Measurements from ENCODE around the gene EXOC4. TPM values are rescaled to one million over a fixed set of nuclear protein-coding genes. Genes with fewer than 3 reads are reported as not detected.
A peak's percentile ranks its signal among the peaks of the same experiment; 100 is the strongest.

The EXOC4 gene
- total RNA-seq, 1 donor from 2014 or later = 96.9 TPM

DNA sequence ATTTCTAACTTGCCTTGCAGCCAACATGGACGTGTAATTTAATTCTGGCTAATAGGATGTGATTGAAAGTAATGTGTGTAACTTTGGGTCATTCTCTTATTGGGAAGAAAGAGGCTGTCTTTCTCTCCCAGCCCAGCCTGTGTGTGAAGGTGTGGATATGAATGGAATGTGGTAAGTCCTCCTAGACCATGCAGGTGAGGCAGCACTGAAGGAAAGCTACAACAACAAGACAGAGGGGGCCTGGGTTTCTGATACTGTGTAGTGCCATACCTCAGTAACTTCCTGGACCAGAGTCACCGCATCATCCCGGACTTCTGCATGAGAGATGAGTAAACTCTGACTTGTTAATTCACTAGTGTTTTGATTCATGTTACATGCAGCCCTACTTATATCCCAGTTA, 237.0 kb downstream of the EXOC4 start:
- no peak for DNase-seq (ENCODE audit: low read depth in 2 of 2)

- no peak for DNase-seq (ENCODE audit: low read depth in 2 of 2)
These were observed 238.4 kb downstream of the EXOC4 start for GRCh38 chr7:133491201-133491691.

GRCh38 chr7:133491846-133492652, 239.2 kb downstream of the EXOC4 start:
- peak in 1 of 2 donors; percentile 4 for DNase-seq (ENCODE audit: low read depth in 2 of 2)

GRCh38 chr7:133497061-133497460, 244.2 kb downstream of the EXOC4 start:
- no peak for DNase-seq (ENCODE audit: low read depth in 2 of 2)

DNA sequence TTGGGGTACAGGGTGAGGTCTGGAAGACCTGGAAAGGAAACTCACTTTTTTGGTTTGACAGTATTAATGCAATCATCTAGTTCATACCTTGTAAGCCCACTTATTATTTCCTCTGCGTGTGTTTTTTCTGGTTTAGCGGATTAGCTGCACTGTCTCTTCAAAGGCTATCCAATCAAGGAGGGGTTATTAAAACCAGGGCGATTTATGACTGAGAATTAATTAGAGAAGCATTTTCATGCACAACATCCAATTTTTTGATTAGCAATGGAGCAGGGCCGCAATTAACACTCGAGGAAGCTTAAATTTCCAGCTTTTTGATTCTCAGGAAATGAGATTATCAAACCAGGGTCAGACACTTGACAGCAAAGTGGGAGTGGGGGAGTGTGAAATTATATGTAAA, 248.9 kb downstream of the EXOC4 start:
- no peak for DNase-seq (ENCODE audit: low read depth in 2 of 2)

- no peak for DNase-seq (ENCODE audit: low read depth in 2 of 2)
These were observed 249.6 kb downstream of the EXOC4 start for GRCh38 chr7:133502498-133502897.

GRCh38 chr7:133502972-133503371, 250.1 kb downstream of the EXOC4 start:
- no peak for DNase-seq (ENCODE audit: low read depth in 2 of 2)

DNA sequence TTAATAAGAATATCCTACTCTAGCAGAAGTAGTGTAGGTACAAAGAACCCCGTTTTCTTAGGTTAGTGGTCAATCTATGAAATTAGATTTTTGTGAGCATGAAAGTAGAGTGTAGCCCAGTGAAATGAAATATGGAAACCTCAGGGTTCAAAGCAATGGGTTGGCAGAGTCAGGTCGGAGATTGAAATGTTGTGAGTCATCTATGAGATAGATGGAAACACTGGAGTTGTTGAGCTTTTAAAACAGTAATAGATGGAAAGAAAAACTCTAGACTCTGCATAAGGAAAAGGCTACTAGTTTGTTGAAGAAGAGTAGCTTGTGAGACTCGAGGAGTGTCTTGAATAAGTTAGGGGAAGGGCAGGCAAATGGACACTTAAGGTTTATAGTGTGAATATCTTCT, 251.9 kb downstream of the EXOC4 start:
- no peak for DNase-seq (ENCODE audit: low read depth in 2 of 2)

GRCh38 chr7:133509822-133510221, 256.9 kb downstream of the EXOC4 start:
- no peak for DNase-seq (ENCODE audit: low read depth in 2 of 2)

GRCh38 chr7:133510326-133511055, 257.6 kb downstream of the EXOC4 start:
- peak in 1 of 2 donors; percentile 55 for DNase-seq (ENCODE audit: low read depth in 2 of 2)

- DNase-seq (ENCODE audit: low read depth in 2 of 2) = no peak
These were observed 258.4 kb downstream of the EXOC4 start for GRCh38 chr7:133511252-133511651.

GRCh38 chr7:133511708-133512107, 258.8 kb downstream of the EXOC4 start:
- no peak for DNase-seq (ENCODE audit: low read depth in 2 of 2)

DNA sequence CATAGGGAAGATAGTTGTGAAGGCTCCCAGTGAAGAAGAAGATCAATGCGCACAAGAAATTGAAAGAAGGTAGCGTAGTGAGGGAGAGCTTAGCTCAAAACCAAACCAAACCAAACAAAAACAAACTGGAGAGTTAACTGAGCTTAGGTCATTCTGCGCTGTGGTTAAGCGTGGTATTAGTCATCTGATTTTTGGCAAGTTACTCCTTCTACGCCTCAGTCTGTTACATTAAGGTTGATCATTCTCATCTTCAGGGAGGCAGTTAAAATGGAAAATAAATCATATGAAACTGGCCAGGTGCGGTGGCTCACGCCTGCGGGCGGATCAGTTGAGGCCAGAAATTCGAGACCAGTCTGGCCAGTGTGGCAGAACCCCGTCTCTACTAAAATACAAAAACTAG, 259.7 kb downstream of the EXOC4 start:
- no peak for DNase-seq (ENCODE audit: low read depth in 2 of 2)

DNA sequence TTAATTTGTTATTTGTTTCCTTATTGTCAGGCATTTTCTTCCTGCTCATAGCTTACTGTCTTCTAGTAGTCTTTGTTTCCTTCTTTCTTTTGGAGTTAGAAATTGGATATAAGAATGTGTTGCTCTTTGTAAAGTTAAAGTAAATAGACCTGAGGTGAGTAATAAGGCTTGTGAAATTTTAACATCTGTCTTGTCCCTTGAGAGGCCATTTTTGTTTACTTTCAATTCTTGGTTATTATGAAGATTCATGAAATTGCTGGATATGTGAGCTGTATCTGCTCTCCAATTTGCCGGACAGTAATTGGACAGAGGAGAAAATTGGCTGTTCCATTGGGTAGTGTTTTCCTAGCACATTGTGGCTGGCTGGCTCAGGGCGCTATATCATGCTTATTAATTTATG, 260.7 kb downstream of the EXOC4 start:
- no peak for DNase-seq (ENCODE audit: low read depth in 2 of 2)

DNA sequence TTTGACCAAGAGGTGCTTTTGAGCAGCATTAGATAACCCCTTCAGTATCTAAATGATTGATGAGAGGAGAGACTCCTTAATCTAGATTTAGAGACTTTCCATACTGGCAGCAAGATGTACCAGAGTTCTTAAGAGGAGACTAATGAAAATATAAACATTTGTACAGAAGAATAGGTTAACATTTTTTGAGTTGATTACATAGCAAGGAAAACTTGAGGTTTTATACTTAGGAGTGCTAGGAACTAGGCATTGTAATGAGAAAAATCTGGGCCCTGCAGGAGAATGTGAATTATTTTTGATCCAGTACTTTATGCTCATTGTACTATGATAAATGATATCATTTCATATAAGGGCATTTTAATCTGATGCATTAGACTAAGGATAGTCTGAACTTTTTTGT, 261.7 kb downstream of the EXOC4 start:
- DNase-seq (ENCODE audit: low read depth in 2 of 2) = no peak

GRCh38 chr7:133517766-133518165, 264.9 kb downstream of the EXOC4 start:
- DNase-seq (ENCODE audit: low read depth in 2 of 2) = no peak

- DNase-seq (ENCODE audit: low read depth in 2 of 2) = no peak
These were observed 265.8 kb downstream of the EXOC4 start for GRCh38 chr7:133518718-133519117.

GRCh38 chr7:133520248-133520647, 267.4 kb downstream of the EXOC4 start:
- no peak for DNase-seq (ENCODE audit: low read depth in 2 of 2)

DNA sequence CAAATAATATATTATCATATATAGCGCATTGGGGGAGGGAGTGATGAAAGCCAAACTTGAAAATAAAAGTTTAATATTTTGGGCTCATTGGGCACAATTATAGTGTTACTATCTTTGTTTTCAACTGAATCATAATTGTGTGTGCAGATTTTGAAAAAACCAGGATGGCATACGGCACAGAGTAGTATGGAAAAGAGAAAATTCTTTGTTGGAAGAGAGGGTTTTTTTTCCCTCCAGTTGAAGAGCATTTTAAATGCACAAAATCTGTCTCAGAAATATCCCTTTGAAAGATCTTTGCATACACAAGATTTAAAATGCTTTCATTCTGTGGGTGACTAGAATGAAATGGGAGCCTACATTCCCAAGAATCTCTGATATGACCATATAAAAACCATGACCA, 269.6 kb downstream of the EXOC4 start:
- DNase-seq (ENCODE audit: low read depth in 2 of 2) = no peak

DNA sequence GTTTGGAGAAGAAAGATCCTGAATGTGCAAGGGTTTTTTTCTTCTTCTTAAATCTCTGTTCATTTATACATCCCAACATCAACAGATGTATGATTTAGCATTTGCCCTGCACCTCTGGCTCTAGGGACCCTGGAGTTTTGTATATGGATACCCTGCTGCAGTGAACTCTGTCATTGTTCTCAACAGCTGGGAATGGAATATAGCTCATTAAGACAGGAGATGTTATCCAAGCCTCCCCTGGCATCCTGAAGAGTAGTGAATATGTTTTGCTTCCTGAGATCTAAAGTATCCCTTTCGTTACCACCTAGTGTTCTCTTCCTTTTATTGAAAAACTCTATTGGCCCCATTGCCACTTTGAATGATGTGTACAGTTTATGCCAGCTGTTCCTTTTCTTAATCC, 275.9 kb downstream of the EXOC4 start:
- DNase-seq (ENCODE audit: low read depth in 2 of 2) = no peak

DNA sequence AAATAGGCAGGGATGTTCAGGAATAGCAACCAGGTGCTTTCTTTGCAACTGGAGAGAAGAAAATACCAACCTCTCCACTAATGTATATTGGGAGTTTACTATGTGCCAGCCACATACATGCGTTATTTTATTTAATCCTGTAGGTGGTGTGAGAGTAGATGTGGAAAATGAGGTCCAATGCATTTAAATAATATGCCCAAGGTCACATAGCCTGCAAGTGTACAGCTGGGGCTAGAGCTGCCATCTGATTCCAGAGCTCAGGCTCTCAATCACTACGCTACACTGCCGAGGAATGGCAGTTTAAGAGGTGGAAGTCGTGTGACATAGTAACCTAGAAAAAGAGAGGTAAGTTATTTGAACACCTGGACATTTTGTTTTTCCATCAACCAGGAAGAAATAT, 277.0 kb downstream of the EXOC4 start:
- DNase-seq (ENCODE audit: low read depth in 2 of 2) = no peak

GRCh38 chr7:133530682-133531081, 277.8 kb downstream of the EXOC4 start:
- peak; percentile 15 to 19 for DNase-seq (ENCODE audit: low read depth in 2 of 2)

GRCh38 chr7:133534816-133535215, 281.9 kb downstream of the EXOC4 start:
- DNase-seq (ENCODE audit: low read depth in 2 of 2) = no peak
